AG09319 (cell line): ENCODE data around the gene ZER1.

Experiments used
- DNase-seq: peaks from one replicate; pipeline ENCODE4 v3.0.0-alpha.2; 2010; ENCODE audit warnings: low read depth; ENCODE audit errors: extremely low read depth
- CTCF ChIP-seq: IDR thresholded peaks from 2 replicates; pipeline ENCODE4 v1.5.1; 2011; ENCODE audit warnings: low read depth, mild to moderate bottlenecking, inconsistent platforms, low read length, moderate library complexity

Gene ZER1

GRCh38 chr9:128732576-128732975, 39.2 kb downstream of the ZER1 start:
- no peak for DNase-seq
- TF ChIP-seq CTCF = no peak

GRCh38 chr9:128731691-128732090, 40.0 kb downstream of the ZER1 start:
- no peak for DNase-seq
- no peak for TF ChIP-seq CTCF

GRCh38 chr9:128731093-128731492, 40.6 kb downstream of the ZER1 start:
- no peak for DNase-seq
- TF ChIP-seq CTCF = no peak

GRCh38 chr9:128729766-128730517, 41.8 kb downstream of the ZER1 start:
- no peak for DNase-seq
- TF ChIP-seq CTCF = no peak

- no peak for TF ChIP-seq CTCF
- DNase-seq = no peak
These were observed 42.4 kb downstream of the ZER1 start for GRCh38 chr9:128729302-128729701.

- no peak for TF ChIP-seq CTCF
- DNase-seq = no peak
These were observed 43.4 kb downstream of the ZER1 start for GRCh38 chr9:128728298-128728697.

- no peak for TF ChIP-seq CTCF
- DNase-seq = no peak
These were observed 44.0 kb downstream of the ZER1 start for GRCh38 chr9:128727640-128728248.
